Measurements from ENCODE around the gene ZNF418. TPM values are rescaled to one million over a fixed set of nuclear protein-coding genes. Genes with fewer than 3 reads are reported as not detected.
A peak's percentile ranks its signal among the peaks of the same experiment; 100 is the strongest.

ZNF418 gene
- total and polyA plus RNA-seq, 2 of the 8 experiments (the other 6 are each of a cell fraction or from before 2014, with no cell fraction given) = 10.5 to 18.8 TPM

GRCh38 chr19:57946316-57946715 lies 11.1 kb upstream of the ZNF418 start:
- no peaks in the 10 kb centered on the region for H3K27me3 ChIP-seq (replicated peaks in 1 of 4; ENCODE audit: control insufficient read depth in 3 of 4, extremely low read depth in 1 of 4, insufficient read depth in 3 of 4, low read length in 3 of 4)
- no peak overlapping the region for H4K91ac ChIP-seq (replicated peaks; ENCODE audit: insufficient read length, low read length)
- DNase-seq (ENCODE audit: low read depth in 1 of 2, low spot score in 2 of 2) = no peak
- H2BK5ac ChIP-seq (ENCODE audit: low read depth, low read length) = no peak overlapping the region
- no peak overlapping the region for H3K4ac ChIP-seq (replicated peaks; ENCODE audit: insufficient read length, low read depth, low read length)
- H3K4me2 ChIP-seq (ENCODE audit: insufficient read depth in 1 of 2, low read depth in 2 of 2, low read length in 2 of 2) = peak overlapping the region; percentile 98 to 99
- no peak overlapping the region for H2AFZ ChIP-seq (ENCODE audit: low read length)
- no peak overlapping the region for H3K27ac ChIP-seq (ENCODE audit: low read depth, low read length)
- no peak for FAIRE-seq
- H4K20me1 ChIP-seq (replicated peaks in 1 of 2; ENCODE audit: control insufficient read depth in 1 of 2, insufficient read depth in 2 of 2, low read length in 2 of 2) = peaks cover 0 to 10% of the 10 kb centered on the region in 2 experiments
- no peak overlapping the region for H2BK15ac ChIP-seq (ENCODE audit: low read length)
- CTCF ChIA-PET (ENCODE audit: partially characterized antibody) = interaction anchor here (1.6 kb wide), 1 partner anchor 43 kb away, joined by 3 read pairs; no protein-coding TSS in a partner anchor
- H3K4me3 ChIP-seq (ENCODE audit: extremely low read depth in 1 of 4, insufficient read depth in 2 of 4, low read depth in 3 of 4, low read length in 4 of 4) = peak overlapping the region; percentile 71 to 98 (median 88); a peak in 7 of 8 replicates
- H3K79me1 ChIP-seq (ENCODE audit: low read depth, low read length) = peaks cover 30% of the 10 kb centered on the region
- TF ChIP-seq SIX5 (IDR thresholded peaks at IDR 0.05; ENCODE audit: low read depth, low read length) (no peak), FOSL1 (IDR thresholded peaks at IDR 0.05; ENCODE audit: insufficient read depth, low read depth, low read length) (no peak), JUN (IDR thresholded peaks at IDR 0.05; ENCODE audit: low read depth, low read length) (no peak), ASH2L (IDR thresholded peaks at IDR 0.05; ENCODE audit: low read length) (no peak), SP1 (IDR thresholded peaks at IDR 0.05; ENCODE audit: low read depth, low read length) (no peak), RAD21 (IDR thresholded peaks at IDR 0.05 in 1 of 2, conservative IDR thresholded peaks at IDR 0.05 in 1 of 2; ENCODE audit: low read depth in 2 of 2, low read length in 2 of 2) (no peak), EGR1 (IDR thresholded peaks at IDR 0.05; ENCODE audit: borderline replicate concordance, low read depth, low read length) (no peak), BACH1 (IDR thresholded peaks at IDR 0.05; ENCODE audit: low read length) (no peak), SP2 (IDR thresholded peaks at IDR 0.05; ENCODE audit: low read length) (no peak), CHD1 (IDR thresholded peaks at IDR 0.05; ENCODE audit: low read depth, low read length) (no peak), POLR2A (IDR thresholded peaks at IDR 0.05; ENCODE audit: control extremely low read depth in 1 of 2, low read depth in 2 of 2, low read length in 2 of 2) (no peak), POLR2AphosphoS5 (IDR thresholded peaks at IDR 0.05; ENCODE audit: low read depth, low read length) (no peak), KDM4A (IDR thresholded peaks at IDR 0.05; ENCODE audit: low read depth, low read length, severe bottlenecking) (no peak), GABPA (IDR thresholded peaks at IDR 0.05; ENCODE audit: borderline replicate concordance, insufficient read depth, low read length) (no peak), TCF12 (IDR thresholded peaks at IDR 0.05; ENCODE audit: low read depth, low read length) (no peak), TAF1 (IDR thresholded peaks at IDR 0.05; ENCODE audit: low read depth, low read length) (no peak)
- H3K4me1 ChIP-seq (replicated peaks in 1 of 4; ENCODE audit: control insufficient read depth in 3 of 4, insufficient read depth in 4 of 4, low read length in 3 of 4) = peaks cover 0 to 9% (median 2%) of the 10 kb centered on the region in 4 experiments; a peak in 5 of 7 replicates
- POLR2A ChIA-PET (ENCODE audit: partially characterized antibody) = interaction anchor here (1.3 to 2.7 kb wide), 4 partner anchors 10 to 88 kb away, joined by 3 to 14 read pairs (median 6); partner anchors contain the start of genes ZNF417 and ZNF418
- H3K56ac ChIP-seq (replicated peaks; ENCODE audit: insufficient read length, low read depth, low read length) = no peak overlapping the region
- H2AK5ac ChIP-seq (ENCODE audit: low read depth, low read length) = no peak overlapping the region
- no peak overlapping the region for H3K23ac ChIP-seq (ENCODE audit: insufficient read length)
- peak overlapping the region in 3 of 4 experiments; percentile 83 to 92 (median 84); a peak in 5 of 7 replicates for H3K9ac ChIP-seq (replicated peaks in 1 of 4; ENCODE audit: extremely low read depth in 1 of 4, low read depth in 3 of 4, low read length in 3 of 4)
- peaks cover 5% of the 10 kb centered on the region; the same call in 1 of the 2 replicates for H3K23me2 ChIP-seq (ENCODE audit: low read depth, low read length)
- no peak overlapping the region for H3K14ac ChIP-seq (ENCODE audit: insufficient read length)
- H2BK12ac ChIP-seq (ENCODE audit: low read depth, low read length) = no peak overlapping the region
- peaks cover 14 to 29% (median 23%) of the 10 kb centered on the region in 4 experiments for H3K36me3 ChIP-seq (ENCODE audit: control insufficient read depth in 2 of 4, insufficient read depth in 4 of 4, low read length in 3 of 4)
- H3K9me3 ChIP-seq (ENCODE audit: insufficient read depth in 2 of 2, low read depth in 1 of 2, low read length in 1 of 2) = peaks cover 16 to 32% of the 10 kb centered on the region in 2 experiments
- H2BK120ac ChIP-seq (replicated peaks; ENCODE audit: low read depth, low read length) = no peak overlapping the region
- H4K5ac ChIP-seq (ENCODE audit: insufficient read length, low read depth, low read length) = no peak overlapping the region
- H3K18ac ChIP-seq (ENCODE audit: extremely low read depth, low read length) = no peak overlapping the region
- 85% methylated on average over 2 of the region's 2 CpGs; no CpG with 5 or more reads in 1 of the 2 experiments for WGBS, 2 experiments (ENCODE audit: extremely low coverage in 1 of 2, insufficient coverage in 1 of 2, insufficient read length in 1 of 2, insufficient replicate concordance in 2 of 2, low coverage in 1 of 2, low lambda C conversion rate in 2 of 2, missing lambda C conversion rate in 1 of 2)
- peaks cover 29 to 57% of the 10 kb centered on the region in 2 experiments for H3K79me2 ChIP-seq (ENCODE audit: control insufficient read depth in 1 of 2, insufficient read depth in 2 of 2, low read length in 2 of 2)
- no peak overlapping the region for H2BK20ac ChIP-seq (ENCODE audit: low read length)
- no peak overlapping the region for H4K8ac ChIP-seq (ENCODE audit: extremely low read depth, insufficient read depth, low read length)
